LNCAP (cell line): ENCODE measurements around the gene ZNF768.

Experiments used
- CTCF ChIP-seq: fragments of 450-650 bp; IDR thresholded peaks from 2 replicates; pipeline ENCODE4 v1.5.1; 2017; ENCODE audit warnings: mild to moderate bottlenecking

Gene ZNF768

GRCh38 chr16:30482366-30482765 is 44.0 kb downstream of the ZNF768 start:
- no peak for TF ChIP-seq CTCF

DNA sequence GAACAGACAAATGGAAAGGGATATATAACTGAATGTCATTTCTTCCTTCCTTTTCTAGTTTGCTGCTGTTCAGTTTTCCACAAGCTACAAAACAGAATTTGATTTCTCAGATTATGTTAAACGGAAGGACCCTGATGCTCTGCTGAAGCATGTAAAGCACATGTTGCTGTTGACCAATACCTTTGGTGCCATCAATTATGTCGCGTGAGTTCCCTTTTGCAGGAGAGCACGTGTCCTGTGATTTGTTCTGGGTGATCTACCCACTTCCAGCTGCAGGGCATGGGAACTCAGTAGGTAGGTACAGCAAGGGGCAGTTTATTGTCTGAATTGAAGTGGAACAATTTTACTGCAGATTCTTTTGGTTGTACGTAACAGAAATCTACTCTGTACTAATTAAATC is 45.0 kb downstream of the ZNF768 start:
- TF ChIP-seq CTCF = no peak

- no peak for TF ChIP-seq CTCF
Observed at GRCh38 chr16:30478766-30479478, 47.4 kb downstream of the ZNF768 start.

- no peak for TF ChIP-seq CTCF
Observed at GRCh38 chr16:30476991-30477390, 49.4 kb downstream of the ZNF768 start.

DNA sequence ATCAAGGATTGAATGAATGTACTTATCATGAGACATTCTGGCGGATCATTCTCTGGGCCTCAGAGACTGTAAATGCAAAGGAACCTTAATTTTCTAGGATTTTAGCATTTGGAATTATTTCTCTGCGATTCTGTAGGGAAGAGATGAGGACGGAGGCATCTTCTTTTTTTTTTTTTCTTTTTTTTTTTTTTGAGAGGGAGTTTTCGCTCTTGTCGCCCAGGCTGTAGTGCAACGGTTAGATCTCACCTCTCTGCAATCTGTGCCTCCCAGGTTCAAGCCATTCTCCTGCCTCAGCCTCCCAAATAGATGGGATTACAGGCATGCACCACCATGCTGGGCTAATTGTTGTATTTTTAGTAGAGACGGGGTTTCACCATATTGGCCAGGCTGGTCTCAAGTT is 51.7 kb downstream of the ZNF768 start:
- no peak for TF ChIP-seq CTCF

DNA sequence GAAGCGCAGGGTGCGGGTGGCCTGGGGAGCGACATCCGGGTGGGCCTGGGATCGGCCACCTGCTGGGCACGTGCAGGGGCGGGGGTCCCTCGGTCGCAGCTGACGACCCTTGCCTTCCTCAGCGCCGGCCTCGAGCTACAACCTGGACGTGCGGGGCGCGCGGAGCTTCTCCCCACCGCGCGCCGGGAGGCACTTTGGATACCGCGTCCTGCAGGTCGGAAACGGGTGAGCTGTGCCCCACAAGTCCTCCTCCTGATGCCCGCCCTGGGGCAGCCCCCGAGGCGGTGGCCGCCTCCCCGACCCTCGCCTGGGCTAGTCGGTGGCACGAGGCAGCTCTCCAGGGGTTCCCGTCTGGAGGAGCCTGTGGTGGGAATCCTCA is 52.3 kb downstream of the ZNF768 start:
- TF ChIP-seq CTCF = no peak
